HK-2 (cell line): ENCODE data around the gene CD81.

ENCODE experiments used
- DNase-seq: peaks from one replicate; pipeline ENCODE4 v3.0.0-alpha.2; 2018; ENCODE audit not compliant: unreplicated experiment

Gene CD81

DNA sequence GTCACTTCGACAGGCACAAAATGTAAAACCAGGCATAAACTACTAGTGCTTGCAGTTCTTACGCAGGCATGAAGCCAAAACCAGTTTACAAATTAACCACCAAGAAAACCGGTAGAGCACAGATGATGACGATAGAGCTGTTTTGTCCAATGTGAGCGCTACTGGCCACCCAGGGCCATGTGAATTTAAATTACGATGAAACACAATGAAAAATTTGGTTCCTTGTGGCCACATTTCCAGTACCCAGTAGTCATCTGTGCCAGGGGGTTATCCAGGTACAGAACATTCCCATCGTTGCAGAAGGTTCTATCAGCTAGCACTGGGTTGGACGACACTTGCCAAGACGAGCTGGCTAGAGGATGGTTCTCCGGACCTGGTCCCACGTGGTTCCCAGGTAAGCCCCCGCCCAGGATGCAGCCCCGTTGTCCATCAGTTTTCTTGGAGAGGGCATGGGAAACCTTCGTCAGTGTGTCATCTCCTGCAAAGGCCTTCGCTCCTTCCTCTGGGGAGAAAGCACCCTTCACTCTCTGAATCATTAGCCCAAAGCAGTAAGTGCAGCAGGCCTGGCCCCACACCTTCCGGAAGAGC lies 1.1 kb upstream of the CD81 start:
- peak; percentile 56 for DNase-seq

DNA sequence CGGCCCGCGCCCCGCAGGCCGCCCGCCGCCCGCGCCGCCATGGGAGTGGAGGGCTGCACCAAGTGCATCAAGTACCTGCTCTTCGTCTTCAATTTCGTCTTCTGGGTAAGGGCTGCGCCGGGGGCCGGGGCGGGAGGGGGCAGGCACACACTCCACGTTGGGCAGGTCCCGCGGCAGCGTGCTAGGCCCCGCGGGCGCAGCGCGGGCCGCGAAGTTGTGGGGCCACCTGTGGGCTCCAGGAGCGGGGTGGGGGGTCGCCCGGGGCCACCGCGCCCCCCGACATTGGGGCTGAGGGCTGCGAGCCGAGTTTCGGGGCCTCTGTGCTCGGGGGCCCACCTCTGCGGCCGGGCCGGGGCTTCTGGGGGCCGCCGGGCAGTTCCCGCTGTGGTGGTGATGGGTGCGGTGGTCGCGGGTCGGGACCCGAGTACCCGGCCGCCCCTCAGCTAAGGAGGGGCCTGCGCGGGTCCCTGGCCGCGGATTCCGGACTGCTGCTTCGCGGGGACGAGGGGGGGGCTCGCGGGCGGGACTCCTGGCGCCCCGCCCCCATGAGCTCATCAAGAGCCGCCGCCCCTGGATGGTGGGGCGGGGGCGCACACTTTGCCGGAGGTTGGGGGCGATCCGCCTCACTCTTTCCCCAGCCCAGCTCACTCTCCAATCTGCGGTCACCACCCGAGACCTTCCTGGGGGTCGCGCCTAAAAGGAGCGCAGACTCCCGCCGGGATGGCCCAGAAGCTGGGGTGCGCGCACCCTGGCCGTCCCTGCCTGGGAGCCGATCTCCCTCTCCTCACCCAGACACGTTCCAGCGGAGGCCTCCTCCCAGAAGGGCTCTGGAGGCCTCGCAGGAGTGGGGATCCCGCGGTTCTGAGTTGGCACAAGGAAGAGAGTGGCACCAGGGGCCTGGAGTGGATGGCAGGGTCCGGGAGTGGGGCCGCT lies 667 bp downstream of the CD81 start:
- DNase-seq, result peak; percentile 31

DNA sequence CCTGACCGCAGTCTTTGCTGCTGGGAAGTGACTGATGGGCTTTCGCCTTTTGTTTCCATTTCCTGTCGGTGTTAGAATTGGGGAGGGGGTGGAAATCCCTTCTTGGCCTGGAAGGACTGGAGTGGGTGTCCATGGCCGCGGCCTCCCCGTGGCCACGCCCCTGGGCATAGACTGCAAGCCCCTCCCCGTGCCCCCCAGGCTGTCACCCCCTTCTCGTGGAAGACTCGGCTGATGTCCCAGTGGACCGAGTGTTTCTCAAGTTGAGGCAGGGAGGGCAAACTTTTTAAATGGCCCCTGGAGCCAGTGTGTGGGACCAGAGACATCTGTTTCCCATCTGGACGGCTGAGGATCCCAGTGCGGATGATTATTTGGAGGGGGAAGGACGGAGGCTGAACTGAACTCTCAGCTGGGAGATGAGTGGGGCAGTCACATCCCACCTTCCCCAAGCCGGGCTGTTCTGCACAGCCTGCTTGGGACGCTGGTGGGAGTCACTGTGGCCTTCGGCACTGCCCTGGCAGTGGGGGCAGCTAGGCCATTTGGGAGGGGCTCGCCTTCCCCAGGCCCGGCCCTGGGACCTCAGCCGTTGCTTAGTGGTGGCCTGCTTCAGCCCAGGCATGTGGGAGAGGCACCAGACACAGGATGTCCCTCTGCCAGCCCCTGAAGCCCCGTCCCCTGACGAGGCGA lies 1.6 kb downstream of the CD81 start:
- DNase-seq, result no peak

DNA sequence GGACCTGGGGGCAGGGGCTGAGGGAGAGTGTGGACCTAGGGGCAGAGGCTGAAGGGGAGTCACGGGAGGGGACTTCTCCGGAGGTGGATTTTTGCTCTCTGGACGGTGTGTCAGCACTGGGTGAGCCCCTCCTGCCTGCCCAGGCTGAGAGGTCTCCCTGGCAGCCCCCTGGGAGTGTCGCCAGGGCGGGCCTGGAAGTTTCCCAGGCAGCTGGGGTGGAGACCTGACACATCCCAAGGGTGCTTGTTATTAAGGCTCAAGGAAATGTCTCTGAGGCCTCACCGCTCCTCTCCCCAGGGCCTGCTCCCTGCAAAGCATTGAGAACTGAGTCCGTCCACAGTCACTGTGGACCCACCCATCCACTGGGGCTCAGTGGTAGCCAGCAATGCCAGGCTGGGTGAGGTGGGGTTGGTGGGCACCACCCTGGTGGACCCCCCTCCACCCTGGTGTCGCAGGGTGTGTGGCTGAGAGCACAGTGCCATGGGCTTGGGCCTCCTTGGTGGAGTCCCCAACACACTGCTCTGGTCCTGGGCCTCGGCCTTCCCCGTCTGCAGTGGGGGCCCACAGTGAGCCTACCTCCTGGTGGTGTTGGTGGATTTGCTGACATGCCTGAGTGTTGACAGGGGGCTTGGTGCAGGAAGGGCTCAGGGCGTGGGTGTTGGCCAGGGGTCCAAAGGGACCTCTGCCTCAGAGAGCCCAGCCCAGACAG lies 2.5 kb downstream of the CD81 start:
- DNase-seq, result no peak

DNA sequence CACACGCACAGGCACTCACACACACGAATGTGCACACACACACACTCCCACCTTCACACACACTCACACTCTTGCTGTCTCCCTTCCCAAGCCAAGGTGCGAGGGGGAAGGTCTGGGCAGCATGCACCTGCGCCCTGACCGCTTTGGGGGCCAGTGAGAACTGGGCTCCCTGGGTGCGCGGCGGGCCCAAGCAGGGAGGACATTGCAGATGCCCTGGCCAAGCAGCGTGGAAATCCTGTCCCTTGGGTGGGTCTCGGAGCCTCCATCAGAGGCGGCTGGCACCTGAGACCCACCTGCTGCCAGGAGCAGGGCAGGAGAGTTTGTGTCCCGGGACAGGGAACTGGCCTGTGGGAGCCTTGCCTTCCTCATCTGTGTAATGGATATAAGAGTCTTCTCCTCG lies 3.3 kb downstream of the CD81 start:
- no peak for DNase-seq

DNA sequence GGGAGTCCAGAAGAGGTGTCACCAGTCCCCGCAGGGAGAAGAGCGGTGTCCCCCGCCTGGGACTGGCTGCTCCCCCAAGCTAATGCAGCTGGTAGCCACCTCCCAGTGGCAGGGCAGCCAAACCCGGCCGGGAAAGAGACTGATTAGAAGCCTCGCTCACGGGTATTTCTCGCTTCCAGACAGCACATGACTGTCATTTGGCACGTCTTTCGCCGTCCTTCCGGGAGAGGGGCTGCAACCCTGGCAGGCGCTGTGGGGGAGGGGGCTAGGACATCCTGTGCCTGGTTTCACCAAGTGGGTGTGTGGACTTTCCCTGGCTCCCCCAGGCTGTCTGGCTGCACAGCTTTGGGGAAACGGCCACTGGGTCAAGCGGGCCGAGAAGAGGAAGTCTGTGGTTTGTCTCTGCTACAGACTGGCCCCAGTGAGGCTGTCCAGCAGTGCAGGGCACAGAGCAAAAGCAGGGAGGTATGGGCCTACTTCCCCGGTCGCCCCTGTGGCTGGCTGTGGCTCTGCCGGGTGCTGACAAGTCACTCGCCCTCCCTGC lies 3.8 kb downstream of the CD81 start:
- no peak for DNase-seq

DNA sequence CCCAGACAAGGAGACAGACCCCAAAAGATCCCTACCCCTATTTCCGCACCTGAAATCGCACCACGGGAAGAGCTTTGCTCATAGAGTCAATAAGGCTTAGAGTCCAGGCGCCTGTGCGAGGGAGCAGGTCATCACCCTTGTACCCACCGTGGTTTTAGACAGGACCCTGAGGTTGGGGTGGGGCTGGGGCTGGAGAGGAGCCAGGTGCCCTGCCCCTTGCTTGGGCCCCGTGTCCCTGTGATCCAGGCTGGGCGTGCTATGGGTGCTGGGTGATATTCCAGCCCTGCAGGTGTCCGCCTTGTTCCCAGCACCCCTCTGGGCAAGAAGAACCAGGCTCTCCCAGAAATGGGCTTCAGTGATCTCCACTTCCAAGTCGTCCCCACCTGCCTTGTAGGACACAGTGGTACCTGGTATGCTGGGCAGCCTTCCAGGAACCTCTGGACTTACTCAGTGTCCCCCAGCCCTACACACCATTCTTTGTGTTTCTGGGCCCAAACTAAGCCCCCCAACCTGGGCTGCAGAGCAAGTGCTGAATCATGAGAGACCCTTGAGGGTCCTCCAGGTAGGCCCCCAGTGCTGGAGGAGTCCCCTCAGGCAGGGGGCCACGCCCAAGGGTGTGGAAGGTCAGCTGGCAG lies 4.5 kb downstream of the CD81 start:
- no peak for DNase-seq

DNA sequence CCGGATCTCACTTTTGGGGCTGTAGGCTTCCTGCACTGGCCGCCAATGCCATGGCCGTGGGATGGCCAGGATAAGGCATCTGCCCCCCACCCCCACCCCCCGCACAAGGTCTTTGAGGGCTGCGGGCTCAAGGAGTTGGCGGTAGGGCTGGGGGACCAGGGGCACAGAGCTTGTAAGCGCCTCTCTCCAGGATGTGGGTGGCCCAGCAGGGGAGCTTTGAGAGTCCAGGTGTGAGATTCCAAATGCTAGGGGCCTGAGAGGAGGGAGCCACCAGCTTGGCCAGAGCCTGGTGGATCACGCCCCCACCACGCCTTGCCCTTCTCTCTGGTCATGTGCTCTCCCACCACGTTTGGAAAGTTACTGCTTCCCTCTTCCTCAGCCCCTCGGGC lies 5.0 kb downstream of the CD81 start:
- DNase-seq, result no peak

DNA sequence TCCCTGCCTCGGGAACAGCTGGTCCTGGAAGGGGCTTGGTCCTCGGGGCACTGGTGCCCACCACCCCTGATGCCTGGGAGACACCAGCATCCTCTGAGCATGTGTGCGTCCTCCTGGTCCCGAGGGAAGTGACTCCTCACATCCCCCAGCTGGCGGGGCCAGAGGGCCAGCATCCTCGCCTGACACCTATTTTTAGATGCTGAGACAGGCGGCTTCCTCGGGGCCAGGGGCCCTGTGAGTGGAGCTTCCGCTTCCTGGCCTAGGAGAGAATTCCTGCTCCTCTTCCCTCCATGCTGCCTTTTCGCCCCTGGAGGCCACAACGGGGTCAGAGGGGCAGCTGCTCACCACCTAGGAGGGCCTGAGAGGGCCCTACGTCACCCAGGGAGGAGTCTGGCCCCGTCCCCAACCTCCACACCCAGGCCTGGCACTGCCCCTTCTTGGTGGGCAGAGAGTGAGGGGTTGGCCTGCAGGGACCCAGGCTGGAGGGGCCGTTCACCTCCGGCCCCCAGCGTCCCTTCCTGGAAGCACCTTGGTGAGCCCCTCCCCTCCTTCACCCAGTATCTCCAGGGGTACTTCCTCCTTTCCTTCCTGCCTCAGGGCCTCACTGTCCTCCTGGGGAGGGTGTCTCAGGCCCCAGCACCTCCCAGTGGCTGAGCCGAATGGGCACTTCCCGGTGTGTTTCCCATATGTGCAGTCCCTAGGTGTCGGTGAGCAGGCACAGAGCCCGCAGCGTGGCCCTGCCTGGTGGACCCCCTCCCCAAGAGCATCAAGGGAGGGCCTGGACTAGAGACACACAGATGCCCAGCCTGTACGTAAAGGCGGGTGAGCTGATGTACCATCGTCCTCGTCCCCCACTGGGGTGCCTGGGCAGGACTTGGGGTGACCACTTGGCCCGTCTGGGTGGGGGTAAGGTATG lies 6.1 kb downstream of the CD81 start:
- DNase-seq, result no peak

DNA sequence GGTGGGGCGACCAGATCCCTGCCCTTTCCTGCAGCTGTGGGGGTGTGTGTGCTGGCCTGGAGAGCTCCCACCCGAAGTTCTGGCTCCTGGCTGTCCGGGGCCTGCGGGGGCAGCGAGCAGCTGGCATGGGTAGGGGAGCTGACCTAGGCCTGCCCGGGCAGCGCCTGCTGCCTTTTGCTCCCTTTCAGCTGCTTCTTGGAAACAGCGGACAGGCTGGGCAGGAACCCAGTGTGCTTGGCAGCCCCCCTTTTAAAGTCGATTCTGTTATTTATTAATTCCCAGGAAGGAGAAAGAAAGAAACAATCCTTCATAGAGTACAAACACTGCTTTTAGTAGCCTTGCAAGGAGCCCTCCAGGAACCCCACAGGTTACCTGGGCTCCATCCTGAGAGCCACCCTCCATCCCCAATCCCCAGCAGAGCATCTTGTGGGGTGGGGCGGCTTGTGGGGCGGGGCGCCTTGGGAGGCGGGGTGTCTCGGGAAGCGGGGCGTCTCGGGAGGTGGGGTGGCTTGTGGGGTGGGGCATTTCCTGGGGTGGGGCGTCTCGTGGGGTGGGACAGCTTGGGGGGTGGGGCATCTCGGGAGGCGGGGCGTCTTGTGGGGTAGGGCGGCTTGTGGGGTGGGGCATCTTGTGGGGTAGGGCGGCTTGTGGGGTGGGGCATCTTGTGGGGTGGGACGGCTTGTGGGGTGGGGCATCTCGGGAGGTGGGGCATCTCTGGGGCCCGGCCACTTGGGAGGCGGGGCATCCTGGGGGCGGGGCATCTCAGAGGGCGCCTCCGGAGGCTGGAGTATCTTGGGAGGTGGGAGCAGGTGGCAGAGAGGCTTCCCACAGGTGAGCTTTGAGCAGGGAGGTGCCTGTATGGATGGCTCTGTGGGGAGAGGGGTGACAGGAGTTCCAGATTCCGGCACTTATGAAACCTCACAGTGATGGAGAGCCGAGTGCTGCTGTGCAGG lies 7.0 kb downstream of the CD81 start:
- no peak for DNase-seq

DNA sequence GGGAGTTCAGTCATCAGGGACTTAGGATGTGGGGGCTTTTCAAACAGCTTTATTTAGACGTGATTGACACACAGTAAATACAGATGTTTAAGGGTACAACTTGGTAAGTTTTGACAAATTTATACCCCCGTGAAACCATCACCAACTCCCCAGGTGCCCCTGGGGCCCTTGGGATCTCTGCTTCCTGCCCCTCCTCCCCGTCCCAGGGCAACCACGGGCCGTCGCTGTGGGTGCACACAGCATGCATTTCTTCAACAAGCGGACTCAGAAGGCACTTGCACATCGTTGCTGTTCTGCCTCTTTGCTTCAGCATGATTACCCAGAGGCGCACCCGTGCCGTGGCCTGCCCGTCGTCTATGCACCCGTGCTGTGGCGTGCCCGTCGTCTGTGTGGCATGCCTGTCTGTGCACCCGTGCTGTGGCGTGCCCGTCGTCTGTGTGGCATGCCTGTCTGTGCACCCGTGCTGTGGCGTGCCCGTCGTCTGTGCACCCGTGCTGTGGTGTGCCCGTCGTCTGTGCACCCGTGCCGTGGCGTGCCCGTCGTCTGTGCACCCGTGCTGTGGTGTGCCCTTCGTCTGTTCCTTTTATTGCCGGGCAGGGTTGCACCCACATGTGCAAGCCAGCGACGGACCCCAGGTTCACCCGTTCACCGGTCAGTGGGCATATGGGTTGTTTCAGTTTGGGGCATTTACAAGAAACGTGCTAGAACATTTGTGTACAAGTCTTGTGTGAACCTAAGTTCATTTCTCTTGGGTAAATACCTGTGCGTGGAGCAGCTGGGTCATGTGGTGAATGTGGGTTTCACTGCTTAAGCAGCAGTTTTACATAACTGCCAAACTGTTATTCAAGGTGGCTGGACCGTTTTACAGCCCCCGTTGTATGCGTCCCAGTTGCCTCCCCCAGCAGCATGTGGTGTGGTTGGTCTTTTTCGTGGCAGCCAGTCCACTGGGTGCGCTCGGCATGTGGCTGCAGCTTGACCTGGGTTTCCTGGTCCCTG lies 8.3 kb downstream of the CD81 start:
- no peak for DNase-seq

DNA sequence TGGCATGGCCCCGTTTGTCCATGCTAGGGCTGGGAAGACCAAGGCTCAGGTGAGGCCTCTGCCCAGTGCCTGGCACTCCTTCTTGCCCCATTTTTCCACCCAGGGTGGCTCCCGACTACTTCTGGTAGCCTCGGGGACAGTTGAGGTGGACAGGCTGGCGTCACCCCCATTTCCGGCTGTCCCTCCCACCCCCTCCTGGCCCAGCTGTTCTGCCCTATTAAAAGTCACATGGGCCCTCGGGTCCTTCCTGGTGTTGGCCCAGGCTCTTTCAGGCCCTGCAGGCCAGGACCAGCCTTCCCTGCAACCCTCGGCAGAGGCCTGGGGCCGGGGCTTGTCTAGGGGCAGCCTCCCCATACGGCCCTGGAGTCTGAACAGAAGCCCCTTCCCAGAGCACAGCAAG lies 9.5 kb downstream of the CD81 start:
- DNase-seq, result no peak

DNA sequence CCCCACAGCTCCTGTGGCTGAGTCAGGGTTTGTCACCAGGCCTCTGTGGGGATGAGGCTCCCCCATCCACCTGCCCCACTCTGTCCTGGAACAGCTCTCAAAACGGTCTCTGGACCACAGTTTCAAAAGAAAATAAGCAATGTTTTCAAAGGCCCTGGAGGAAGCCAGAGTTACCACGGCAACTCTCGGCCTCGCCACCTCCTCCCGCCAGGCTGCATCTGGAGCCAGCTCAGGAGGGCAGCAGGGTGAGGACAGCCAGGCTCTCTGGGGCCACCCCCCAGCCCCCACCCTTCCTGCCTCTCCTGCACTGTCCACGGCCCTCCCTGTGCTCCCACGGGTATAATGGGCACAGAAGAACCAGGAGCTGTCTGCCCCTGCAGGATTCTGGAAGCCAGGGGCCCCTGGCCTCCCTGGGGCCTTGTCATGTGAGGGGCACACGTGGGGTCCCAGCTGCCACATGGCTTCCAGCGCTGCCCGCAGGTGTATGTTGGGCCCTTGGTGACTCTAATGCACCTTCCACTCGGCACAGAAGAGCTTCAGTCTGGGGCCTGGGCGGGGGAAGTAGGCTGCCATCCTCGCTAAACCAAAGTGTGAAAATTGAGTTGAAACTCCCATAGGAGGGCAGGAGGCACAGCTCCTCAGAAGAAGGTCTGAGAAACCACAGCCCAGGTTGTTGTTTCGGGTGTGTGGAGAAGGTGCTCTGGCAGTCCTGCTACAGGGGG lies 10.3 kb downstream of the CD81 start:
- no peak for DNase-seq

DNA sequence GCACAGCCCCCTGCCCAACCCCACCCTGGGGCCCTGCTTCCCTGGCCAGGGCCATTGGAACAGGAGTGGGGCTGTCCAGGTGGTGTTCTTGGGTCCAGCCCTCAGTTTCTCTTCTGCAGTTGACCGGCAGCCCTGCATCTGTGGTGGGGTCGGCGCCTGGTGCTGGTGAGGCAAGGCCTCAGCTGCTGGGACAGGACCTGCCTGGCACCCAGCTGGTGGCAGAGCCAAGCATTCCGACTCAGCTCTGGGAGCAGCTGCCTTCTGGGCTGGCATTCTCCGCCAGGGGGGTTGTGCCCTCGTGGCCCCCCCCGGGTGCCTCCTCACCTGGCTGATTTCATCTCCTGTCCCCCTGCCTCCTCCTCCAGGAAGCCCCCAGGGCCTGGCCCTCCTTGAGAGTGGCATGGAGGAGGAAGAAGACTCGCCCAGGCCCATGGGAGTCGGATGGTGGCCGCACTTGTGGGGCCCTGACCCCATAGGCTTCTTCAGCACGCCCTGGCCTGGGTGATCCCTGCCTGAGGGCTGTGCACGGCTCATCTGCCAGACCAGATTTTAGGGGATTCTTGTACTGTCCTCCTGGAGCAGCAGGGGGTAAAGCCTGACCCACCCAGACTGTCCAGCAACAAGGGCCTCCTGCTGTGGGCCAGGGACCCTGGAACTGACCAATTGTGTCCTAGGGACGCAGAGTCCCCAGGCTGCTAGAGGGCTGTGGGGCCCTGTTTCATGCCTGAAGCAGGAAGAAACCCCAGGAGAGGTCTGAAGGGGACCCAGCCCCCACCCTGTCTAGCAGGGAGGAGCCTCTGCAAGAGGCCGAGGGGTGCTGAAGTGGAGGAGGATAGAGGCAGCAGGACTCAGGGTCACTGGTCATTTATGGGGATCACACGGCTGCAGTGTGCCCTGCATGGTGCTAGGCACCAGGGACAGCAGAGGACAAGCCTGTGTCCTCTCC lies 11.6 kb downstream of the CD81 start:
- DNase-seq, result no peak

DNA sequence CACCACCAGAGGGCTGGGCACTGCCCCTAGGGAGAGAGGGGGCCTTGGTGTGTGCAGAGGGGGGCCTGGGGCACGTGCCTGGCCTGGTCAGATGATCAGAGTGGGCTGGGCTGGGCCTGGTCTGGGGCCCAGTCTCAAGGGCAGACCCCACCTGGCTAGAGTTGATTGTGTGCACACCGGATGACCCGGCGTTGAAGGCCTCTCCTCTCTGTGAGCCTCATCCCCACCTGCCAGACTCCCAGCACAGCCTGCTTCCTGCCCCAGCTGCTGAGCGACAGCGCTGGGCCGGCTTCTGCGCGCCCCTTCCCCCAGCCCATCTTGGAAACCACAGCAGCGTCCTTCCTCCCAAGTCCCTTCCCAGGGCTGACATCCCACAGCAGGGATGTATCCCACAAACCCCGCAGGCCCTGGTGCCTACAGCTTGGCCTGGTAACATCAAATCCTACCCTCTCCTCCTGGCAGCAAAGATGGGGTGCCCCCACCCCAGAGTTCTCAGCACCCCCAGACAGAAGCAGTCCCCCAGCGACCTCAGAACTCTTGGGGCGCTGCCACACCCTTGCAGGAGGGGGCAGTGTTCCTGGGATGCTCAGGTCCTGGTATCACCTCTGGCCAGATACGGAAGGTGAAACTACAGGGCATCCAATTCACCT lies 12.4 kb downstream of the CD81 start:
- DNase-seq, result no peak
